ENCODE data around the gene AJAP1. TPM values are rescaled to one million over a fixed set of nuclear protein-coding genes. Genes with fewer than 3 reads are reported as not detected.

The AJAP1 gene
- total RNA-seq, 2 experiments from 2014 or later: not detected

- Histone ChIP-seq H3K79me2 (ENCODE audit: insufficient read depth, low read depth, low read length) (no peaks in the 10 kb centered on the region), H3K9me3 (ENCODE audit: low read length) (no peaks in the 10 kb centered on the region), H4K20me1 (ENCODE audit: insufficient read depth, low read length) (no peaks in the 10 kb centered on the region), H3K4me1 (ENCODE audit: insufficient read depth, low read length, poor library complexity, severe bottlenecking) (peaks cover 11% of the 10 kb centered on the region), H3K4me3 (ENCODE audit: low read depth, low read length, poor library complexity, severe bottlenecking) (no peak overlapping the region), H3K4me2 (ENCODE audit: low read length) (no peak overlapping the region), H3K9me2 (ENCODE audit: insufficient read depth, low read length) (no peaks in the 10 kb centered on the region), H3K36me3 (ENCODE audit: insufficient read depth, low read length) (no peaks in the 10 kb centered on the region), H2AFZ (ENCODE audit: low read length) (no peak overlapping the region), H3K27ac (ENCODE audit: low read depth, low read length, poor library complexity, severe bottlenecking) (no peak overlapping the region)
- no TSS peak for BruUV-seq (replicated peaks)
- intact Hi-C loops (cut with micrococcal nuclease; ENCODE audit: unreplicated experiment): no loop called here
- DNase-seq (ENCODE audit: low spot score): no peak
- POLR2A ChIA-PET: interaction anchor here (1.1 kb wide), 1 partner anchor 11 kb away, joined by 3 read pairs; no protein-coding TSS in a partner anchor
- no peak for TF ChIP-seq EZH2phosphoT487 (IDR thresholded peaks at IDR 0.05; ENCODE audit: borderline replicate concordance, low read depth, low read length)
- CTCF ChIA-PET (ENCODE audit: unreplicated experiment): no interaction called here
Observed at GRCh38 chr1:4820543-4820942, 166.1 kb downstream of the AJAP1 start.

- POLR2A ChIA-PET: interaction anchor here (0.6 kb wide), 1 partner anchor 969 kb away, joined by 3 read pairs; the partner anchor contains the start of genes CEP104 and DFFB
- H3K27ac ChIP-seq (ENCODE audit: low read depth, low read length, poor library complexity, severe bottlenecking): no peak overlapping the region
- H3K36me3 ChIP-seq (ENCODE audit: insufficient read depth, low read length): no peaks in the 10 kb centered on the region
- no peaks in the 10 kb centered on the region for H3K79me2 ChIP-seq (ENCODE audit: insufficient read depth, low read depth, low read length)
- CTCF ChIA-PET (ENCODE audit: unreplicated experiment): interaction anchor here (0.5 to 0.6 kb wide), 4 partner anchors 167 to 714 kb away, joined by 3 to 8 read pairs (median 4); no protein-coding TSS in a partner anchor
- no peaks in the 10 kb centered on the region for H3K9me3 ChIP-seq (ENCODE audit: low read length)
- peak; percentile 72 for DNase-seq (ENCODE audit: low spot score)
- intact Hi-C loops (cut with micrococcal nuclease; ENCODE audit: unreplicated experiment): loop anchor here (1.0 to 2.0 kb wide), 3 partner anchors 48 to 915 kb away; no protein-coding TSS in a partner anchor
- H4K20me1 ChIP-seq (ENCODE audit: insufficient read depth, low read length): no peaks in the 10 kb centered on the region
- no peak overlapping the region for H3K4me3 ChIP-seq (ENCODE audit: low read depth, low read length, poor library complexity, severe bottlenecking)
- H3K4me1 ChIP-seq (ENCODE audit: insufficient read depth, low read length, poor library complexity, severe bottlenecking): peaks cover 14% of the 10 kb centered on the region
- TF ChIP-seq EZH2phosphoT487 (IDR thresholded peaks at IDR 0.05; ENCODE audit: borderline replicate concordance, low read depth, low read length) (no peak), CTCF (conservative IDR thresholded peaks at IDR 0.05; ENCODE audit: low read length) (peak; percentile 89)
- no TSS peak for BruUV-seq (replicated peaks)
- H3K4me2 ChIP-seq (ENCODE audit: low read length): no peak overlapping the region
- no peak overlapping the region for H2AFZ ChIP-seq (ENCODE audit: low read length)
- no peaks in the 10 kb centered on the region for H3K9me2 ChIP-seq (ENCODE audit: insufficient read depth, low read length)
Observed at GRCh38 chr1:4825800-4826450, 171.5 kb downstream of the AJAP1 start.

- H3K4me1 ChIP-seq (ENCODE audit: insufficient read depth, low read length, poor library complexity, severe bottlenecking): peaks cover 1% of the 10 kb centered on the region
- H3K4me2 ChIP-seq (ENCODE audit: low read length): no peak overlapping the region
- no peaks in the 10 kb centered on the region for H3K9me3 ChIP-seq (ENCODE audit: low read length)
- no peak overlapping the region for H3K27ac ChIP-seq (ENCODE audit: low read depth, low read length, poor library complexity, severe bottlenecking)
- H3K9me2 ChIP-seq (ENCODE audit: insufficient read depth, low read length): no peaks in the 10 kb centered on the region
- intact Hi-C loops (cut with micrococcal nuclease; ENCODE audit: unreplicated experiment): no loop called here
- TF ChIP-seq CTCF (conservative IDR thresholded peaks at IDR 0.05; ENCODE audit: low read length) (no peak), EZH2phosphoT487 (IDR thresholded peaks at IDR 0.05; ENCODE audit: borderline replicate concordance, low read depth, low read length) (no peak)
- POLR2A ChIA-PET: no interaction called here
- H2AFZ ChIP-seq (ENCODE audit: low read length): no peak overlapping the region
- DNase-seq (ENCODE audit: low spot score): no peak
- no TSS peak for BruUV-seq (replicated peaks)
- H3K36me3 ChIP-seq (ENCODE audit: insufficient read depth, low read length): no peaks in the 10 kb centered on the region
- CTCF ChIA-PET (ENCODE audit: unreplicated experiment): no interaction called here
- H4K20me1 ChIP-seq (ENCODE audit: insufficient read depth, low read length): no peaks in the 10 kb centered on the region
- no peaks in the 10 kb centered on the region for H3K79me2 ChIP-seq (ENCODE audit: insufficient read depth, low read depth, low read length)
- H3K4me3 ChIP-seq (ENCODE audit: low read depth, low read length, poor library complexity, severe bottlenecking): no peak overlapping the region
Observed at GRCh38 chr1:4830707-4831106, 176.3 kb downstream of the AJAP1 start.
